RPMI7951 (cell line): Measurements from ENCODE around the gene CABLES2. TPM values are rescaled to one million over a fixed set of nuclear protein-coding genes. Genes with fewer than 3 reads are reported as not detected.

ENCODE experiments used
- DNase-seq: peaks from one replicate; pipeline ENCODE4 v3.0.0-alpha.2; 2012; ENCODE audit warnings: low read depth
- total RNA-seq: library from RNA; depleted of rRNA; stranded (reverse); fragments of >200 nt; shearing (Covaris generic); gene quantifications from 2 replicates; pipeline ENCODE4 v1.2.3, GENCODE V29; 2014

Gene CABLES2
- total RNA-seq, 1 experiment from 2014 or later: 4.7 TPM

DNA sequence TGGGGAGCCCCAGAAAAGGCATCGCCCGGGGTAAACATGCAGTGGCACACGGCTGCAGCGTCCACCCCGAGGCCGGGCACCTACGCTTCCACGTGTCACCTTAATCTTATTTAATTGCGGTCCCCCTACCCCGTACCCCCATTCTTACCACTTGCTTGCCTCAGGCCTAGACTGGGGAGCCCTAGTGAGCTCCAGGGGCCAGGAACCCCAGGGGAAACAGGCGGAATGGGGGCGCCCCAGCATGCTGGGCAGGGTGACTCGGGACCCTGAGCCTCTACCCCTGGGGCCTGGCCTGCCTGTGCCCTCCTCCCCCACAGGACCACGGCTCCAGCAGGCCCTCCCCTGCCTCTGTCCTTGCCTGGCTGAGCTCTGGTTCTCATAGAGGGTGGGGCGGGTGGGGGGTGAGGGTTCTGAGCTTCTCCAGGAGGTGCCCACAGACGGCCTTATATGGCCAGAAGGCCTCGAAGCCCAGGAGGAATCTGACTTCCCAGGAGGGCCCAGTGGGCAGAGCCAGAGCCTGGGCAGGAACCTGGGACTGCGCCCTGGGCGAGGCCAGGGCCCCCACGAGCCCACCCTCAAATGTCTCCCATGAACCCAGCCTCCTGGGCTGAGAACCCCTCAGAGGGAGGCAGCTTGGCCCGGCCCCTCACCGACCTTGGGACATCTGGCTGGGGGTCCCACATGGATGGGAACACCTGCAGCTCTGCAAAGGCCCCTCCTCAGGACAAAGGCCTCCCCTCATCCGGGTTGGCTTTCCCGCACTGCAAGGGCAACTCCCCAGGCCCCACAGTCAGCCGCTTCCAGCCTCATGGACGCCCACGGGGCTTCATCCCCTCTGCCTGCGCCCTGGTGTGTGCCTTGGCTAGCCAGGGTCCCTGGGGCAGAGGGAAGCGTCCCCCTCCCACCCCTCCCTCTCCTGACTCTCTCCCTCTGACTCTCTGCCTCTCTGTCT is 34.8 kb downstream of the CABLES2 start:
- DNase-seq: no peak

DNA sequence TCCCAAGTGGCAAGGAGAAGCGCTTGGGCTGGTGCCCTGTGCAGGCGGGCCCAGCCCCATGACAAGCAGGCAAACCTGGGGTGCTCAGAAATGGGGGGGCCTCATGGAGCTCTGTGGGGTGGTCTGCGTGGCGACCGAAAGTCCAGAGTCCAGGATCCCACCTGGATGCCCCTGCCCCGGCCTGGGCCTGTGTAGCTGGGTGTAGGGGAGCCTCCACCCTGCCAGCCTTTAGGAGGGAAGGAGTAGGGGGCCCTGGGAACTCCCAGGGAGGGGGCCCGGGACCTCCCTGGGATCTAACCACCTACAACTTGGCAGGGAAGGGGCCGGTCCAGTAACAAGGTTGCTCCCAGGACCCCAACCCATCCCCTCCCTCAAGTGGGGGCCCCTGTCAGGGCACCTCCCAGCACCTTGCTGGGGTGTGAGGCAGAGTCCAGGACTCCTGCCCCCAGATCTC is 35.5 kb downstream of the CABLES2 start:
- DNase-seq: no peak

GRCh38 chr20:62370807-62371587 is 36.1 kb downstream of the CABLES2 start:
- no peak for DNase-seq

DNA sequence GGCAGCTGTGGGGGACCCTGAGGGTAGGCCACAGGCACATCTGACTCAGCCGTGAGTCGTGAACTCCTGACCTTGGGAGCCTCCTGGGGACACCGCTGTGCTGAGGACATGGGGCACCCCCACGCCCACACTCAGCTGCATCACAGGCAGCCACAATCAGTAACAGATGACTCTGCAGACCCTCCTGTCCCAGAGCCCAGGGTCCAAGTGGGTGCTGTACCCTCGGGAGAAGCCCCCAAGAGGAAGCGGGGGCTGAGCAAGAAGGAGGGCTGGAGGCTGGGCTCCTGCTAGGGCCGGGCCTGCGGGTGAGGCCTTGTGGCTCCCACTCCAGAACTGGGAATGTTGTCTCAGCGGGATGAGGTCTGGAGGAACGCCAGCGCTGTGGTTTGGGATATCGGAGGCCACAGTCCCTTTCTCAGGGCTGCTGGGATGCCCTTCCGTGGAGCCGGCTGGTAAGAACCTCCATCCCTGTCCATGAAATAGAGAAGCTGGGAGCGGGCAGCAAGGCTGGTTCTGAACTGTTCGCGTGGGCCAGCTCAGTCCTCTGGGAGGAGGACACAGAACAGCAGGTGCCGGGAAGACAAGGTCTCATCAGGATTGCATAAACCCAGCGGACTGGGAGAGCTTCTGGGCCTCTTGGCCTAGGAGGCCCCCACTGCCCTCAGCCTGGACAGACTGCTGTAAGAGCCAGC is 36.8 kb downstream of the CABLES2 start:
- DNase-seq: peak; percentile 99

GRCh38 chr20:62369815-62370114 is 37.3 kb downstream of the CABLES2 start:
- no peak for DNase-seq

GRCh38 chr20:62368976-62369814 is 37.9 kb downstream of the CABLES2 start:
- peak; percentile 93 for DNase-seq

DNA sequence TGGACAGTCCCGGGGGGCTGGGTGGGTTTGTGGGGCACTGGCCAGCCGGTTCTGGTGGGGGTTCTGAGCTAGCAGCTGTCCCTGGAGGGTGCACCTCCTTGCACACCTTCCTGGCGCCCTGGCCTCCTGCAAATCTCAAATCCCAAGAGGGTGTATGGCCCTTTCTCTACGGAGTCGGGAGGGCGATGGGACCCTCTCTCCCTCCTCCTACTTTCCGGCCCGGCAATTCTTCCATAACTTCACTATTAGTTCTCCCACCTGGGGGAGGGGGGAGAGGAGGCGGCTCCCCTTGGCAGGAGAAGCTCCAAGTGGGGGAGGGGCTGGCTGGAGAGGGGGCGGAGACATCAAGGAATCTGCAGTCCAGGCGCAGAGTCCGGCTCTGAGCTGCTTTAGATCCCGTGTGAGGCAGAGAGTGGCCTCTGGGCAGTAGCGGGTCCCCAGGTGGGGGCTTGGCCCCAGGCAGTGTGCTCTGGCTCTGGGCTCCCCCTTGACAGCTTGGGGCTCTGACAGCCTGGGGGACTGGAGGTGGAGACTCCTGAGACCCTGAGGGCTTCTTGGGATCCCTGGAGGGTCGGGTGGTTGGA is 38.6 kb downstream of the CABLES2 start:
- peak; percentile 64 for DNase-seq

- DNase-seq: peak; percentile 46
Observed at GRCh38 chr20:62367633-62368391, 39.3 kb downstream of the CABLES2 start.

DNA sequence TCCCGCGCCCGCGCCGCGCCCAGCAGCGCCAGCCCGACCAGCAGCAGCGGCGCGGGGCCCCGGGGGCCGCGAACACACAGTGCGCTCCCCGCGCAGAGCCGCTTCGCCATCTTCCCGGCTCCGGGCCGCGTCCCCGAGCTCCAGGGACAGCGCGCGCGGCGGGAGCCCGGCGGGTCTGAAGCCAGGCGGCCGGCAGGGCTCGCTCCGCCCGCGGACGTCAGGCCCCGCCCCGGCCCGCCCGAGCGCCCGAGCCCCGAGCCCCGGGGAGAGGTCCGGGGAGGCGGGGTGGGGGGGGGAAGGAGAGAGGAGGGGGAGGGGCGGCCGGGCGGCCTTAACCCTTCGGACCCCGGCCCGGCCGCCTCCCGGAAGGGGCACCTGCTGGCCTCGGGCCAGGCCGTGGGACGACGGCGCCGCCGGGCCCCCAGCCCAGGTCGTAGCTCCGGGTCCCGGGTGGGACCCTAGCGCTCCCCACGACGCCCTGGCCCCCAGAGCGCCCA is 39.9 kb downstream of the CABLES2 start, which contains the start of gene LAMA5:
TSS of gene LAMA5 (minus strand) at position 177 of the 497 bp plus-strand sequence. CDS start at position 110, 67 bp downstream.
- peak; percentile 64 for DNase-seq

- no peak for DNase-seq
Observed at GRCh38 chr20:62366370-62367135, 40.5 kb downstream of the CABLES2 start.

GRCh38 chr20:62365814-62366369 is 41.2 kb downstream of the CABLES2 start:
- peak; percentile 75 for DNase-seq

GRCh38 chr20:62364911-62365736 is 42.0 kb downstream of the CABLES2 start:
- DNase-seq: peak; percentile 56

GRCh38 chr20:62363920-62364851 is 42.9 kb downstream of the CABLES2 start:
- peak; percentile 64 for DNase-seq

DNA sequence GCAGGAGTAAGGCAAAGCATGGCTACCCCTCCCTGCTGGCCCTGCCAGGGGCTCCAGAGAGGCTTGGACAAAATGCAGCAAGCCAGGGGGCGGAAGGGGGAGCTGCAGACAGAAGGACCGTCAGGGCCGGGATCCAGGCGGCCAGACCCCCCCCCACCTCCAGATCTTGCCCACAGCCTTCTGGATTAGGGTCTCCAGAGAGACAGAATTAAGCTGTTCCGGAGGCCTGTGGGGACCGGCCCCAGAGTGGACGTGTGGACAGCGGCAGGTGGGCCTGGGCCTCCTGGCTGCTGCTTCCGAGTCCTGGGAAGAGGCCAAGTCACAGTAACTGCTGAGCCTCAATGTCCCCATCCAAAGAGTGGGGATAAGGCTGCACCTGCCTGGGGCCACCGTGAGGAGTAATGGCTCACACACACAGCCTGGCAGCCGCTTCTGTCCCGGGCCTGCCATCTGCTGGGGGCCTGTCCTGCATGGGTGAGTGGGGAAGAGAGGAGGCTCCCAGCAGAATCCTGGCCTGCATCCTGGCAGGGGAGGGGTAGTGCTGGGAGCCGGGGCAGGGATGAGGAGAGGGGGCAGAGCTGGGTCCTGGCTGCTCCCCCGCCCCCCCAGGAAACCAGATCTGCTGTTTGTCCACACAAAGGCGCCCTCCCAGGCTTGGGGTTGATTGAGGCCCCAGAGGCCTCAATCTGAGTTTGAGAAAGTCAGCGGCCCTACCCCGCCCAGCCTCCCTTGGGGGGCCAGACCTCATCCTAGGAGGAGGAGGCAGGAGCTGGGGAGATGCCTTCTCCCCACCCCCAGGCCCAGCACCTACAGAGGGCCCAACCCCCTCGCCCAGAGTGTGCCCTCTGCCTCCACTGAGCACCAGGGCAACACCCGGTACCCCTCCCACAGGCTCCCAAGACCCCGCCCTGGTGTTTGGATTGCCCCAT is 43.8 kb downstream of the CABLES2 start:
- DNase-seq: no peak

DNA sequence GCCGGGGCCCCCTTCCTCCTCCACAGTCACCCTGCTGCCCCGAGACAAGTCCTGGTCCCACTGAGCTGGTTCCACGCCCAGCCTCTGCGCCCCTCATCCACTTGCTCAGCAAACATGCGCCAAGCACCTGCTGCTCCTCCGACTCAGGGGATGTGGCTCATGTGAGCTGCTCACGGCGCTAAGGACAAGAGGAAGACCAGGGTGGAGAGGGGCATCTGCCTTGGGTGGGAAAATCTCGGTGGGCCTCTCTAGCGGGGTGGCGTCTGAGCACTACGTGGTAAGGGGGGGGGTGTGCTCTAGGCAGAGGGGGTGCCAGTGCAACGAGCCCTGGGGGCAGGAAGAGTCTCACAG is 44.5 kb downstream of the CABLES2 start:
- DNase-seq: no peak
